ENCODE data around the gene GAS1. TPM values are rescaled to one million over a fixed set of nuclear protein-coding genes. Genes with fewer than 3 reads are reported as not detected.

GAS1 gene
- total and polyA plus RNA-seq, 2 of the 8 experiments (the other 6 are each of a cell fraction or from before 2014, with no cell fraction given), result 2.8 to 5.7 TPM

GRCh38 chr9:86971742-86972141, 24.4 kb upstream of the GAS1 start:
- H2BK5ac ChIP-seq (ENCODE audit: low read depth, low read length), result no peak overlapping the region
- no peaks in the 10 kb centered on the region for H3K4me1 ChIP-seq (replicated peaks in 1 of 4; ENCODE audit: control insufficient read depth in 3 of 4, insufficient read depth in 4 of 4, low read length in 3 of 4)
- no peak overlapping the region for H3K56ac ChIP-seq (replicated peaks; ENCODE audit: insufficient read length, low read depth, low read length)
- H2BK20ac ChIP-seq (ENCODE audit: low read length), result no peak overlapping the region
- no peak overlapping the region for H3K9ac ChIP-seq (replicated peaks in 1 of 4; ENCODE audit: extremely low read depth in 1 of 4, low read depth in 3 of 4, low read length in 3 of 4)
- no peak overlapping the region for H4K91ac ChIP-seq (replicated peaks; ENCODE audit: insufficient read length, low read length)
- no peaks in the 10 kb centered on the region for H3K27me3 ChIP-seq (replicated peaks in 1 of 4; ENCODE audit: control insufficient read depth in 3 of 4, extremely low read depth in 1 of 4, insufficient read depth in 3 of 4, low read length in 3 of 4)
- no peak overlapping the region for H3K4me2 ChIP-seq (ENCODE audit: insufficient read depth in 1 of 2, low read depth in 2 of 2, low read length in 2 of 2)
- no peaks in the 10 kb centered on the region for H3K23me2 ChIP-seq (ENCODE audit: low read depth, low read length)
- H2BK120ac ChIP-seq (replicated peaks; ENCODE audit: low read depth, low read length), result no peak overlapping the region
- no peak overlapping the region for H3K23ac ChIP-seq (ENCODE audit: insufficient read length)
- ChIA-PET POLR2A (ENCODE audit: partially characterized antibody) (interaction anchor here (0.7 to 1.2 kb wide), 2 partner anchors 26 to 90 kb away, joined by 3 read pairs; no protein-coding TSS in a partner anchor), CTCF (ENCODE audit: partially characterized antibody) (interaction anchor here (1.3 kb wide), 1 partner anchor 23 kb away, joined by 5 read pairs; no protein-coding TSS in a partner anchor)
- no peaks in the 10 kb centered on the region for H3K79me2 ChIP-seq (ENCODE audit: control insufficient read depth in 1 of 2, insufficient read depth in 2 of 2, low read length in 2 of 2)
- no peak for FAIRE-seq
- H4K20me1 ChIP-seq (replicated peaks in 1 of 2; ENCODE audit: control insufficient read depth in 1 of 2, insufficient read depth in 2 of 2, low read length in 2 of 2), result no peaks in the 10 kb centered on the region
- no peak overlapping the region for H3K4ac ChIP-seq (replicated peaks; ENCODE audit: insufficient read length, low read depth, low read length)
- no peaks in the 10 kb centered on the region for H3K9me3 ChIP-seq (ENCODE audit: insufficient read depth in 2 of 2, low read depth in 1 of 2, low read length in 1 of 2)
- H2AFZ ChIP-seq (ENCODE audit: low read length), result 0 out of 2 replicates have a peak overlapping the region, but pooled peaks have one; percentile 61
- H3K18ac ChIP-seq (ENCODE audit: extremely low read depth, low read length), result no peak overlapping the region
- no peaks in the 10 kb centered on the region for H3K36me3 ChIP-seq (ENCODE audit: control insufficient read depth in 2 of 4, insufficient read depth in 4 of 4, low read length in 3 of 4)
- no peak overlapping the region for H4K8ac ChIP-seq (ENCODE audit: extremely low read depth, insufficient read depth, low read length)
- no peak overlapping the region for H2BK15ac ChIP-seq (ENCODE audit: low read length)
- H3K79me1 ChIP-seq (ENCODE audit: low read depth, low read length), result no peaks in the 10 kb centered on the region
- H4K5ac ChIP-seq (ENCODE audit: insufficient read length, low read depth, low read length), result no peak overlapping the region
- no peak overlapping the region for H3K4me3 ChIP-seq (ENCODE audit: extremely low read depth in 1 of 4, insufficient read depth in 2 of 4, low read depth in 3 of 4, low read length in 4 of 4)
- no peak overlapping the region for H3K14ac ChIP-seq (ENCODE audit: insufficient read length)
- DNase-seq (ENCODE audit: low read depth in 1 of 2, low spot score in 2 of 2), result no peak
- no peak overlapping the region for H3K27ac ChIP-seq (ENCODE audit: low read depth, low read length)
- no peak overlapping the region for H2BK12ac ChIP-seq (ENCODE audit: low read depth, low read length)
- no peak overlapping the region for H2AK5ac ChIP-seq (ENCODE audit: low read depth, low read length)
- TF ChIP-seq JUND (IDR thresholded peaks at IDR 0.05; ENCODE audit: low read length), result no peak
- no peak for TF ChIP-seq TAF1 (IDR thresholded peaks at IDR 0.05; ENCODE audit: low read depth, low read length)
- TF ChIP-seq CREB1 (IDR thresholded peaks at IDR 0.05), result no peak
- TF ChIP-seq KDM4A (IDR thresholded peaks at IDR 0.05; ENCODE audit: low read depth, low read length, severe bottlenecking), result no peak
- no peak for TF ChIP-seq KDM1A (IDR thresholded peaks at IDR 0.05; ENCODE audit: borderline replicate concordance, low read length)
- TF ChIP-seq RBBP5 (IDR thresholded peaks at IDR 0.05; ENCODE audit: borderline replicate concordance, low read depth, low read length), result no peak
- TF ChIP-seq RAD21 (IDR thresholded peaks at IDR 0.05 in 1 of 2, conservative IDR thresholded peaks at IDR 0.05 in 1 of 2; ENCODE audit: low read depth in 2 of 2, low read length in 2 of 2), result no peak
